ENCODE measurements around the gene RASA3. TPM values are rescaled to one million over a fixed set of nuclear protein-coding genes. Genes with fewer than 3 reads are reported as not detected.

Gene RASA3
- total RNA-seq, 4 donors from 2014 or later: 4.4 to 15.6 (median 8.5) TPM

DNA sequence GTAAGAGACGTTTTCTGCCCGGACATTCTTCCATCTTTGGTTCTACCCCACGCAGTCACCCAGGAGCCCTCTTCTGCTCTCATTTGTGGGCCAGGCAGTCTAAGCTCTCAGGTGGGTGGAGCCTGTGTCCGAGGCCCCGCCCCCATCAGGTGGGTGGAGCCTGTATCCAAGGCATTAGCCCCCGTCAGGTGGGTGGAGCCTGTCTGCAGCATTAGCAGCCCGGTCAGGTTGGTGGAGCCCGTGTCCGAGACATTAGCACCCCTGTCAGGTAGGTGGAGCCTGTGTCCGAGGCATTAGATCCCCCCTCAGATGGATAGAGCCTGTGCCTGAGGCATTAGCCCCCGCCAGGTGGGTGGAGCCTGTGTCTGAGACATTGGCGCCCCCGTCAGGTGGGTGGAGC is 113.1 kb downstream of the RASA3 start:
- Histone ChIP-seq H3K27me3 (no peaks in the 10 kb centered on the region), H3K36me3 (no peaks in the 10 kb centered on the region), H3K27ac (no peak overlapping the region), H3K4me3 (no peak overlapping the region), H3K4me1 (peaks cover 0 to 10% (median 2%) of the 10 kb centered on the region in 4 donors), H3K9me3 (no peaks in the 10 kb centered on the region)
- in situ Hi-C loops (cut with MboI; ENCODE audit: low pct_ligation_motif_present in 1 of 4, low pct_unique_long_range_greater_than_20kb in 1 of 4, low sequenced_read_pairs in 3 of 4): no loop called here
- TF ChIP-seq, protein P1, sequence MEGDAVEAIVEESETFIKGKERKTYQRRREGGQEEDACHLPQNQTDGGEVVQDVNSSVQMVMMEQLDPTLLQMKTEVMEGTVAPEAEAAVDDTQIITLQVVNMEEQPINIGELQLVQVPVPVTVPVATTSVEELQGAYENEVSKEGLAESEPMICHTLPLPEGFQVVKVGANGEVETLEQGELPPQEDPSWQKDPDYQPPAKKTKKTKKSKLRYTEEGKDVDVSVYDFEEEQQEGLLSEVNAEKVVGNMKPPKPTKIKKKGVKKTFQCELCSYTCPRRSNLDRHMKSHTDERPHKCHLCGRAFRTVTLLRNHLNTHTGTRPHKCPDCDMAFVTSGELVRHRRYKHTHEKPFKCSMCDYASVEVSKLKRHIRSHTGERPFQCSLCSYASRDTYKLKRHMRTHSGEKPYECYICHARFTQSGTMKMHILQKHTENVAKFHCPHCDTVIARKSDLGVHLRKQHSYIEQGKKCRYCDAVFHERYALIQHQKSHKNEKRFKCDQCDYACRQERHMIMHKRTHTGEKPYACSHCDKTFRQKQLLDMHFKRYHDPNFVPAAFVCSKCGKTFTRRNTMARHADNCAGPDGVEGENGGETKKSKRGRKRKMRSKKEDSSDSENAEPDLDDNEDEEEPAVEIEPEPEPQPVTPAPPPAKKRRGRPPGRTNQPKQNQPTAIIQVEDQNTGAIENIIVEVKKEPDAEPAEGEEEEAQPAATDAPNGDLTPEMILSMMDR (IDR thresholded peaks at IDR 0.05): no peak
- TF ChIP-seq POLR2AphosphoS5 (IDR thresholded peaks at IDR 0.05) (no peak), POLR2A (IDR thresholded peaks at IDR 0.05) (no peak), EP300 (IDR thresholded peaks at IDR 0.05; ENCODE audit: low read depth) (no peak)
- intact Hi-C loops (cut with DNase I; ENCODE audit: low total_unique reads): no loop called here
- DNase-seq: no peak
- 72% methylated on average over 8 of the region's 13 CpGs; no CpG with 5 or more reads in 1 of the 2 donors for WGBS, 2 donors (ENCODE audit: low coverage in 1 of 2)

DNA sequence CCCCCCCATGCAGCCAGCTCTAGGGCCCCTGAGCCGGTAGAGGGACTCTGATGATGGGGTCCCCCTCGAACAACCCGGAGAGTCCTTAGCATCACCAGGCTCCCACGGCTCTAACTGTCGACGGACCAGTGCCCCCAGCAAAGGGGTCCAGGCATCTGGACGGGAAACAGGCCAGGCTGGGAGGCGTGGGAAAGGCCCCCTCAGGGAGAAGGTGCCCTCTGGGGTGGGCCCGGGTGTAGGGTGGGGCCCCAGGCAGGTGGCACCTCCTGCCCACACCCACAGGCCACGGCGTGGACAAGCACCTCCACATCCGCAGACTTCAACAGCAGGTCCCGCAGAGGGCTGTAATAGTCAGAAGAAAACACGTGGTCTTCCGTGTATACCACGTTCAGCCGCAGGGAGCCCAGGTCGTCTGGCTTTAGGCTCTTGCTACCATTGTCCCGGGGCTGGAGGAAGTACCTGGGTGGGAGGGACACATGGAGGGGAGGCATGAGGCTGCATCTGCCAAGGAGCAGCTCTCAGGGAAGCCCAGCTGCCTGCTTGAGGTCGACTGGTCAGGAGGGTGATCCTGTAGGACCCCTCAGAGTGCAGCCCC is 113.9 kb downstream of the RASA3 start:
- in situ Hi-C loops (cut with MboI; ENCODE audit: low pct_ligation_motif_present in 1 of 4, low pct_unique_long_range_greater_than_20kb in 1 of 4, low sequenced_read_pairs in 3 of 4) (no loop called here), intact Hi-C loops (cut with DNase I; ENCODE audit: low total_unique reads) (no loop called here)
- Histone ChIP-seq H3K4me1 (peaks cover 0 to 10% (median 2%) of the 10 kb centered on the region in 4 donors), H3K4me3 (no peak overlapping the region), H3K27me3 (no peaks in the 10 kb centered on the region), H3K27ac (no peak overlapping the region), H3K9me3 (no peaks in the 10 kb centered on the region), H3K36me3 (no peaks in the 10 kb centered on the region)
- WGBS, 2 donors (ENCODE audit: low coverage in 1 of 2): 89% methylated on average over 20 of the region's 20 CpGs; no CpG with 5 or more reads in 1 of the 2 donors
- no peak for DNase-seq
- TF ChIP-seq, protein P1 (IDR thresholded peaks at IDR 0.05): no peak
- TF ChIP-seq POLR2A (IDR thresholded peaks at IDR 0.05) (no peak), POLR2AphosphoS5 (IDR thresholded peaks at IDR 0.05) (no peak), EP300 (IDR thresholded peaks at IDR 0.05; ENCODE audit: low read depth) (no peak)

DNA sequence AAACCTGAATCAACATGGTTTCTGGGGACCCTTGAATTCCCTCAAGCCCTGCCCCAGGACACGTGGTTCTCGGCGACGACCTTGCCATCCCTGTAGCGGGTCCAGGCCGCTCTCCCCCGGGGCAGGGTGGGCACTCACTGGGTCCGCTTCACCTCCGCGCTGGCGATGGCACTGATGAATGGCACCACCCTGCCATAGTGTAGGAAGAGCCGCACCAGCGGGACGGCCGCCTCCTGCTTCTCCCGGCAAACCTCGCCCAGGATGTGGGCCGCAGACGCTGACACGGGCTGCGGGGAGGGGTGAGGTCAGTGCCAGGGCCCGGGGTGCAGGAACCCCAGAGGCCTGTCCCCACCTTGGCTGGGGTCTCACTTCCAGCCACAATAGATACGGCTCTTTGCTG is 114.5 kb downstream of the RASA3 start:
- Histone ChIP-seq H3K9me3 (no peaks in the 10 kb centered on the region), H3K27ac (no peak overlapping the region), H3K36me3 (no peaks in the 10 kb centered on the region), H3K4me3 (no peak overlapping the region), H3K4me1 (peaks cover 0 to 10% (median 2%) of the 10 kb centered on the region in 4 donors), H3K27me3 (no peaks in the 10 kb centered on the region)
- WGBS, 2 donors (ENCODE audit: low coverage in 1 of 2): 98% methylated on average over 19 of the region's 23 CpGs; no CpG with 5 or more reads in 1 of the 2 donors
- no peak for TF ChIP-seq POLR2AphosphoS5 (IDR thresholded peaks at IDR 0.05)
- TF ChIP-seq POLR2A (IDR thresholded peaks at IDR 0.05): no peak
- no peak for TF ChIP-seq EP300 (IDR thresholded peaks at IDR 0.05; ENCODE audit: low read depth)
- TF ChIP-seq, protein P1 (IDR thresholded peaks at IDR 0.05): no peak
- no peak for DNase-seq
- in situ Hi-C loops (cut with MboI; ENCODE audit: low pct_ligation_motif_present in 1 of 4, low pct_unique_long_range_greater_than_20kb in 1 of 4, low sequenced_read_pairs in 3 of 4) (no loop called here), intact Hi-C loops (cut with DNase I; ENCODE audit: low total_unique reads) (no loop called here)

DNA sequence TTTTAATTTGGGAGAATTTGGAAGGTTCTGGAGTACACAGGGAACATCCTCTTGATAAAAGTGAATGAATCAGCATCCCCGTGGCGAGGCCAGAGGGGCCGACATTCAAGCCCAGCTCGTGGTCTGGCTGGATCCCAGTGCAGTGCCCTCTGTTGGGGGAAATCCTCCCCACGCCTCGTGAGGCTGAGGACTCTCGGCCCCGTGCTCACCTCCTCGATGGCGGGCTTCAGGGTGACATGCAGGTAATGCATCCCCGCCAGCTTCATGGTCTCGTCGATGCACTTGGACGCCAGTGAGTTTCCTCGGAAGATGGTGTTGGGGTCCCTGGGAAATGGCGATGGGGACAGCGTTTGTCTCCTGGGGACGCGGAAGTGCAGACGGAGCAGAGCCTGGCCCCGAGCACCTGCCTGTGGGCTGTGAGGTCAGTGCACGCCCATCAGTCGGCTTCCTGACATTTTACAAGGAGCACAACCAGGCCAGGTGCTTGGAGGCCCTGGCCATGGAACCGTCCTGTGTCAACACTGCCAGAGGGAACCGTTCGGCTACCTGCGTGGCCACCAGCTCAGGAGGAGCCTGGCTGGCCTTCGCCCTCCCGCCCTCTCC is 115.3 kb downstream of the RASA3 start:
- no peak for TF ChIP-seq POLR2A (IDR thresholded peaks at IDR 0.05)
- TF ChIP-seq POLR2AphosphoS5 (IDR thresholded peaks at IDR 0.05): no peak
- TF ChIP-seq EP300 (IDR thresholded peaks at IDR 0.05; ENCODE audit: low read depth): no peak
- TF ChIP-seq, protein P1 (IDR thresholded peaks at IDR 0.05): no peak
- Histone ChIP-seq H3K4me1 (peaks cover 0 to 10% (median 2%) of the 10 kb centered on the region in 4 donors), H3K9me3 (no peaks in the 10 kb centered on the region), H3K4me3 (no peak overlapping the region), H3K36me3 (no peaks in the 10 kb centered on the region), H3K27me3 (no peaks in the 10 kb centered on the region), H3K27ac (no peak overlapping the region)
- 82 to 92% methylated on average over 10 to 26 of the region's 29 CpGs for WGBS, 2 donors (ENCODE audit: low coverage in 1 of 2)
- in situ Hi-C loops (cut with MboI; ENCODE audit: low pct_ligation_motif_present in 1 of 4, low pct_unique_long_range_greater_than_20kb in 1 of 4, low sequenced_read_pairs in 3 of 4): no loop called here
- no peak for DNase-seq
- intact Hi-C loops (cut with DNase I; ENCODE audit: low total_unique reads): no loop called here

All from transverse colon (tissue), 4 donors.